ENCODE data around the gene IQGAP1. TPM values are rescaled to one million over a fixed set of nuclear protein-coding genes. Genes with fewer than 3 reads are reported as not detected.

IQGAP1 gene
- total and polyA plus RNA-seq, 2 donors from 2014 or later = 70.0 to 218 TPM

GRCh38 chr15:90351479-90352106 is 36.4 kb upstream of the IQGAP1 start:
- H3K27ac ChIP-seq (ENCODE audit: low read depth in 2 of 2, low read length in 2 of 2) = no peak overlapping the region
- peak overlapping the region; percentile 7 to 69 (median 22) for H3K9ac ChIP-seq (ENCODE audit: low read length in 3 of 3)
- no peaks in the 10 kb centered on the region for H3K27me3 ChIP-seq (ENCODE audit: control insufficient read depth, insufficient read depth, low read length)

GRCh38 chr15:90352107-90352893 is 35.7 kb upstream of the IQGAP1 start, which contains the start of gene ZNF774:
Gene ZNF774 (plus strand): TSS chr15:90352284. CDS start chr15:90354661, 2,377 bp downstream.
- DNase-seq (peak; percentile 93 to 99 (median 96)), FAIRE-seq (peak; percentile 87)
- H3K9ac ChIP-seq (ENCODE audit: low read length in 3 of 3) = peak within 1 kb of the TSS; percentile 65 to 88 (median 69)
- no peaks in the 10 kb centered on the region for H3K27me3 ChIP-seq (ENCODE audit: control insufficient read depth, insufficient read depth, low read length)
- no peaks in the 10 kb centered on the region for H3K9me3 ChIP-seq (ENCODE audit: control insufficient read depth in 2 of 3, insufficient read depth in 1 of 3, low read length in 3 of 3)
- intact Hi-C loops (cut with DNase I) = no loop called here
- H3K4me1 ChIP-seq (ENCODE audit: control insufficient read depth in 2 of 3, insufficient read depth in 2 of 3, low read depth in 1 of 3, low read length in 3 of 3) = peaks cover 0 to 4% (median 0%) of the 10 kb centered on the region in 3 donors
- no peaks in the 10 kb centered on the region for H3K36me3 ChIP-seq (ENCODE audit: control insufficient read depth in 2 of 3, insufficient read depth in 3 of 3, low read length in 3 of 3)
- no peak for TF ChIP-seq CTCF (IDR thresholded peaks at IDR 0.05; ENCODE audit: borderline replicate concordance, extremely low read depth, insufficient read depth)
- H3K27ac ChIP-seq (ENCODE audit: low read depth in 2 of 2, low read length in 2 of 2) = peak within 1 kb of the TSS; percentile 60 to 69
- H3K4me3 ChIP-seq (ENCODE audit: low read length in 3 of 3) = peak within 1 kb of the TSS; percentile 73 to 85 (median 78)

More at GRCh38 chr15:90351479-90352106, 36.4 kb upstream of the IQGAP1 start:
- no peak for TF ChIP-seq CTCF (IDR thresholded peaks at IDR 0.05; ENCODE audit: borderline replicate concordance, extremely low read depth, insufficient read depth)
- DNase-seq (peak in 2 of 5 donors; percentile 43 to 72), FAIRE-seq (no peak)
- peaks cover 0 to 4% (median 0%) of the 10 kb centered on the region in 3 donors for H3K4me1 ChIP-seq (ENCODE audit: control insufficient read depth in 2 of 3, insufficient read depth in 2 of 3, low read depth in 1 of 3, low read length in 3 of 3)
- H3K36me3 ChIP-seq (ENCODE audit: control insufficient read depth in 2 of 3, insufficient read depth in 3 of 3, low read length in 3 of 3) = no peaks in the 10 kb centered on the region
- H3K4me3 ChIP-seq (ENCODE audit: low read length in 3 of 3) = peak overlapping the region; percentile 73 to 85 (median 78)
- no peaks in the 10 kb centered on the region for H3K9me3 ChIP-seq (ENCODE audit: control insufficient read depth in 2 of 3, insufficient read depth in 1 of 3, low read length in 3 of 3)
- intact Hi-C loops (cut with DNase I) = no loop called here

- FAIRE-seq (no peak), DNase-seq (no peak)
- Histone ChIP-seq H3K36me3 (ENCODE audit: control insufficient read depth in 2 of 3, insufficient read depth in 3 of 3, low read length in 3 of 3) (no peaks in the 10 kb centered on the region), H3K9ac (ENCODE audit: low read length in 3 of 3) (no peak overlapping the region), H3K27me3 (ENCODE audit: control insufficient read depth, insufficient read depth, low read length) (no peaks in the 10 kb centered on the region), H3K4me3 (ENCODE audit: low read length in 3 of 3) (no peak overlapping the region), H3K9me3 (ENCODE audit: control insufficient read depth in 2 of 3, insufficient read depth in 1 of 3, low read length in 3 of 3) (no peaks in the 10 kb centered on the region), H3K4me1 (ENCODE audit: control insufficient read depth in 2 of 3, insufficient read depth in 2 of 3, low read depth in 1 of 3, low read length in 3 of 3) (peaks cover 0 to 4% (median 0%) of the 10 kb centered on the region in 3 donors), H3K27ac (ENCODE audit: low read depth in 2 of 2, low read length in 2 of 2) (no peak overlapping the region)
- intact Hi-C loops (cut with DNase I) = no loop called here
- no peak for TF ChIP-seq CTCF (IDR thresholded peaks at IDR 0.05; ENCODE audit: borderline replicate concordance, extremely low read depth, insufficient read depth)
These were observed 33.1 kb upstream of the IQGAP1 start for GRCh38 chr15:90354986-90355385.
